Inflammatory macrophage treated with lipopolysaccharide for 1 hour (primary cell): ENCODE data around the gene ADGRL2.

Source experiments
- DNase-seq, 2 donors: peaks; one replicate each; pipeline ENCODE4 v3.0.0-alpha.2; 2020 to 2022

The ADGRL2 gene

DNA sequence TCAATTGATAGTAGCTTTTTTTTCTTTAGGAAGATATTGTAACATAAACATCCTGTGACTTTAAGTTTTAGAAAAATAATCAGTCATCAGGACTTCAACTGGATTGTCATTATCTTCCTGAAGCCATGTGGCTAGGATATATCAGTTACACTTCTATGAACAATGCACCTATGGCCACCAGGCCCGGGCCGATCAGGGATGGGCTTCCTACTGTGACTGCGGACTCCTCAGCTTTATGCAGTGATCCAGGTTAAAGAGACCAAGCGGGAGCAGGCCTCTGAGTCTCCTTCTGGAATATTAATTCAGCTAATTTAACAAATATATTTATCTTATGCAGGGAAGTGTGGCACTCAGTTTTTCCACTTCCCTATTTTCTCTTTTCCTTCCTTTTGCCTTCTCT is 200.6 kb downstream of the ADGRL2 start:
- DNase-seq = no peak

DNA sequence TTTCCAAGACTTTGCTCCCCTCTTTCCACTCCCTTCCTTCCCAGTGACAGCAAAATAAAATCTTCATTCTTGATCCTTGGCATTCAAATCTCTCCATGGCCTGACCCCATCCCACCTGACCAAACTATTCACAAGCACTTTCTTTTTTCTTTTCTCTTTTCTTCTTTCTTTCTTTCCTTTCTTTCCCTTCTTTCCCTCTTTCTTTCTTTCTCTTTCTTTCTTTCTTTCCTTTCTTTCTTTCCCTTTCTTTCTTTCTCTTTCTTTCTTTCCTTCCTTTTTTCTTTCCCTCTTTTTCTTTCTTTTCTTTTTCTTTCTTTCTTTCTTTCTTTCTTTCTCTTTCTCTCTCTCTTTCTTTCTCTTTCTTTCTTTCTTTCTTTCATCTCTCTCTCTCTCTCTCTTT is 207.1 kb downstream of the ADGRL2 start:
- no peak for DNase-seq

DNA sequence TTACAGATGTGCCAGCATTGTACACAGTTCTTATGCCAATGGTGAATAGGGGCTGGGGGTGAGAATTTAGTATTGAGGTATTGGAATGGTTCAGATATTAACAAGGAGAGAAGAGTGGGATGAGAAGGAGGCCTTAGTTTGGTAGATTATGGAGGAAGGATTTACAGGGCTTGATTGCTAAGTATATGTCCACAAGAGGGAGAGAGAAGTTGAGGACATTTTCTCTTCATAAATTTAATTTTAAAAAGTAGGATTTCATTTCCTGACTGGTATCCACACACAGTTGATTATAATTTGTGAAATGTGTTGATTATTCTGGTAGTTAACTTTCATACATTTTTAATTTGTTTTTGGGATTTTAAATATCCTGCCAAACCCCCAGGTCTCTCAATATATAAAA is 213.0 kb downstream of the ADGRL2 start:
- no peak for DNase-seq

DNA sequence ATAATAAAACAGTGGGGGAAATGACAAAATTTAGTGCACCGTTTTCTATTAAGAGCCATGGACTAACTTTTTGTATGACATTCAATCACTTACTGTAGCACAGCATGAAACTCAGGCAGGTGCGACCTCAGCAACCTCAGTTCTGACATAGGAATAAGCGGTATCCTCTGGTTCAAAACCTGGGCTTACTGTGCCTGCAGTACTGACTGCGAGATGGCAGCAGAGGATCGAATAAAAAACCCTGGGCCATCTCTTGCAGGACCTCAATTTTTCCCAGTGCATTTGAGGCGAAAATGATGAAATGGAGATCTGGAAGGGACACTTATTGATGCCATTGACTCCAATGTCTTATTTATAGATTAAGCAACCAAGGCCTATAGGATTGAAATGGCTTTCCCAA is 214.7 kb downstream of the ADGRL2 start:
- DNase-seq = no peak

DNA sequence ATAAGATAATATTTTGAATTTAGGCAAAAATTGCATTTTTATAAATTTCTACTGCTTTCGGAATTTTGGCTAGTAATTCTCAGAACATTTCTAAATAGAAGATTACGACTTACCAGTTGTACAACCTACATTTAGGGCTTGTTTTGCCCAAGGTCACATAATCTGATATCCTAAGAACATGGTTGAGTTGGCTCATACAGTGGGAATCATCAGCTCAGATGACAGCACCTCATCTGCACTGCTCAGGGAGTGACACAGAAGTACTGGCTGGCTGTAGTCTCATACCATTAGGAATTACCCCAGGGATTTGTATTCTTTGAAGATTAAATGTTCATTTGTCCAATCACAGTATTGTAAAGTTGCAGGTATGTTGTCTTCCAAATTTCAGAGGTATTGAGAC is 217.6 kb downstream of the ADGRL2 start:
- no peak for DNase-seq

DNA sequence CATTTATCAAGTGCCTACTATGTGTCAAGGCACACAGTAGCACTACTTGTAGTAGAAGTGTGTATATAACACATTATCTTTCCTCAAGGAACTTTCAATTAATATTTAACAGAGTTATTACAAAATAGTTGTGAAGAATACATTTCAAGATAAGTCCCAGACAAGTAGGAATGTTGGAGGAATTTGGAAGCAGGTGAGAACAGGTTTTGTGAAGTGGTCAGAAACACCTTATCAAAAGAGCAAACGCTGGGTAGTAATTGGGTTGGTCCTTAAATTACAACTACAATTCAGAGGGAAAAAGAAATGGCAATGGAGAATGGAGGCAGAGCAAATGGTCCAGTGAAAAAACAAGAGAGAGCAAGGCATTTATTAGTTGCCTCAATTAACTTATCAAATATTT is 218.8 kb downstream of the ADGRL2 start:
- DNase-seq = no peak

DNA sequence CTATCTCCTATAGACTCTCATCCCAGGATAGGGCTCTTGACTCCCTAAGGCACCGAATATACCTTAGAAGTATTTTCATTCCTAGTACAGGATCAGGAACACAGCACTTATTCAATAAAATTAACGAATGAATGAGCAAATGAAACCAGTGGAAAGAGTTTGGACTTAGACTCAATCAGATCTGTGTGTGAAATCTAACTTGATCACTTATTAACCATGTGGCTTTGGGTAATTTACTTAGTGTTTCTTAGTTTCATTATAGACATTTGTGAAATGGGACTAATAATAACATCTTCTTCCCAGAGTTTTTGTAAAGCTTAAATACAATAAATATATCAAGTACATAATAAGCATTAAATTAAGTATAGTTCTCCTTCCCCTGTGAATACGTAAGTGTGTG is 230.1 kb downstream of the ADGRL2 start:
- no peak for DNase-seq

DNA sequence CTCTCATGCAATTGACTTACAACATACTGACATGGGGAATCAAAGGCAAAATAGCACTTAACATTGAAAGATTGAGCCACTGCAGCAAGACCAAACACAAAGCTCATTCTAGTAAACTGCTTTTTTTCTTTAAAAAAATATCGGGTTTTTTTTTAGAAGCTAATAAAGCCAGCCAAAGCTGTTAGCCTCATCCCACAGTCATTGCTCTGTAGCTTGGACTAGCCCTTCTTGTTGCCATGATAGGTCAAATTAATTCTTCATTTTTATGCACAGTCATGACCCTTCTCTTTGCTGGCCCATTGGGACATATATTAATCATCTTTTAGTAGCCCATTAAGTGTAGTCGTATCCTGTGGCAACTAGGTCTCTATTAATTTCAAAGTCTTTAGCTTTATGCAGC is 231.3 kb downstream of the ADGRL2 start:
- DNase-seq = no peak

DNA sequence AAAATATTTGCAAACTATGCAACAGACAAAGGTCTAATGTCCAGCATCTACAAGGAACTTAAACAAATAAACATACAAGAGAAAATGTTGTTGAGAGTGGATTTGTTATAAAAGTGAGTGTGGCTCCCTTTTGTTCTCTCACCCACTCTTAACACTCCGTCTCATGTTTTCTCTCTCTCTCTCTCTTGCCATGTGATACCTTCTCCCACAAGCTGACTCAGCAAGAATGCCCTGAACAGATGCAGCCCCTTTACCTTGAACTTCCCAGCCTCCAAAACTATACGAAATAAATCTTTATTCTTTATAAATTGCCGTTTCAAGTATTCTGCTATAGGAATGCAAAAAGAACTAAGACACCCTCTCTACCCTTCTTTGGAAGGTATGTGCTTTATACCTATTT is 234.1 kb downstream of the ADGRL2 start:
- no peak for DNase-seq
